Measurements from ENCODE around the gene SYT11. TPM values are rescaled to one million over a fixed set of nuclear protein-coding genes. Genes with fewer than 3 reads are reported as not detected.
A peak's percentile ranks its signal among the peaks of the same experiment; 100 is the strongest.

The SYT11 gene
- total RNA-seq, 1 donor from 2014 or later, result 9.6 TPM

DNA sequence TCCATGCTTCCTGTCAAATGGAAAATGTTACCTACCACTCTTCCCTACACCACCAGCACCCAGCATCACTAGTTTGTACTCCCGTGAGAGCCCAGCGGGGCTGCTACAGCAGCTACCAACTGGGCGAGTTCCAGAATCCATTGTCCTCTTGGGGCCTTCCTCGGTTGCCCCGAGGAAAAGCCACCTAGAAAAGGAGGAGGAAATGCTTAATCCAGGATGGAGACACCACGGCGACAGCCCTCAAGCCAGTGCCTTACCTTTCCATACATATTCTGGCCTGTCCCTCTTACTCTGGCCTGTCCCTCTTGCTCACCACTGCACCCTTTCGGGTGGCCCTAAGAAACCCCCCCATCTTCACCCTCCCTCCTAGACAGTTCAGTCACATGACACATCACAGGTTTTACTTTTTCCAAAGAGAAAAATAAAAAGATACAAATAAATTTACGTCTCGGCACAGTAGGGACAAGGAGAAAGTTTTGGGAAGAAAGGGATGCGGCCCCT, 51.3 kb downstream of the SYT11 start:
- Histone ChIP-seq H3K9me3 (no peaks in the 10 kb centered on the region), H3K27ac (peak overlapping the region; percentile 76), H3K27me3 (ENCODE audit: low read depth) (no peaks in the 10 kb centered on the region), H3K4me1 (peaks cover 26% of the 10 kb centered on the region), H3K36me3 (peaks cover 77% of the 10 kb centered on the region), H3K4me3 (peak overlapping the region; percentile 74)
- DNase-seq, result no peak
- peak; percentile 64 to 70 for ATAC-seq
- TF ChIP-seq, protein P1, sequence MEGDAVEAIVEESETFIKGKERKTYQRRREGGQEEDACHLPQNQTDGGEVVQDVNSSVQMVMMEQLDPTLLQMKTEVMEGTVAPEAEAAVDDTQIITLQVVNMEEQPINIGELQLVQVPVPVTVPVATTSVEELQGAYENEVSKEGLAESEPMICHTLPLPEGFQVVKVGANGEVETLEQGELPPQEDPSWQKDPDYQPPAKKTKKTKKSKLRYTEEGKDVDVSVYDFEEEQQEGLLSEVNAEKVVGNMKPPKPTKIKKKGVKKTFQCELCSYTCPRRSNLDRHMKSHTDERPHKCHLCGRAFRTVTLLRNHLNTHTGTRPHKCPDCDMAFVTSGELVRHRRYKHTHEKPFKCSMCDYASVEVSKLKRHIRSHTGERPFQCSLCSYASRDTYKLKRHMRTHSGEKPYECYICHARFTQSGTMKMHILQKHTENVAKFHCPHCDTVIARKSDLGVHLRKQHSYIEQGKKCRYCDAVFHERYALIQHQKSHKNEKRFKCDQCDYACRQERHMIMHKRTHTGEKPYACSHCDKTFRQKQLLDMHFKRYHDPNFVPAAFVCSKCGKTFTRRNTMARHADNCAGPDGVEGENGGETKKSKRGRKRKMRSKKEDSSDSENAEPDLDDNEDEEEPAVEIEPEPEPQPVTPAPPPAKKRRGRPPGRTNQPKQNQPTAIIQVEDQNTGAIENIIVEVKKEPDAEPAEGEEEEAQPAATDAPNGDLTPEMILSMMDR (IDR thresholded peaks at IDR 0.05), result no peak
- intact Hi-C loops (cut with DNase I), result no loop called here

- DNase-seq, result peak; percentile 93
- TF ChIP-seq, protein P1 (IDR thresholded peaks at IDR 0.05), result no peak
- H3K27ac ChIP-seq, result peak within 1 kb of the TSS; percentile 76
- ATAC-seq, result peak; percentile 97 to 98
- H3K27me3 ChIP-seq (ENCODE audit: low read depth), result no peaks in the 10 kb centered on the region
- H3K4me3 ChIP-seq, result peak within 1 kb of the TSS; percentile 74
- intact Hi-C loops (cut with DNase I), result no loop called here
- H3K9me3 ChIP-seq, result no peaks in the 10 kb centered on the region
- H3K4me1 ChIP-seq, result peaks cover 26% of the 10 kb centered on the region
- H3K36me3 ChIP-seq, result peaks cover 77% of the 10 kb centered on the region
Observed at GRCh38 chr1:155911156-155912055, 52.0 kb downstream of the SYT11 start, which contains the start of gene RIT1. Gene RIT1 (minus strand): TSS chr1:155911349. CDS start chr1:155910761, 588 bp downstream.

DNA sequence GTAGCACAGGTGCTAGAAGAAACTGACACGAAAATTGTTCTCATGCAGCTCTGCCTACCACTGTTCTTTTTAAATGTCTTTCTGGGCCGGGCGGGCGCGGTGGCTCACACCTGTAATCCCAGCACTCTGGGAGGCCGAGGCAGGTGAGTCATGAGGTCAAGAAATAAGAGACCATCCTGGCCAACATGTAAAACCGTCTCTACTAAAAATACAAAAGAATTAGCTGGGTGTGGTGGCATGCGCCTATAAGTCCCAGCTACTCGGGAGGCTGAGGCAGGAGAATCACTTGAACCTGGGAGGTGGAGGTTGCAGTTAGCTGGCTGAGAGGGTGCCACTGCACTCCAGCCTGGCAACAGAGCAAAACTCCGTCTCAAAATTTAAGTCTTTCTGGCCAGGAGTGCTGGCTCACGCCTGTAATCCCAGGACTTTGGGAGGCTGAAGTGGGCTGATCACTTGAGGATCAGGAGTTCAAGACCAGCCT, 52.7 kb downstream of the SYT11 start:
- H3K9me3 ChIP-seq, result no peaks in the 10 kb centered on the region
- H3K27me3 ChIP-seq (ENCODE audit: low read depth), result no peaks in the 10 kb centered on the region
- intact Hi-C loops (cut with DNase I), result no loop called here
- TF ChIP-seq, protein P1 (IDR thresholded peaks at IDR 0.05), result no peak
- H3K27ac ChIP-seq, result peak overlapping the region; percentile 76
- peaks cover 77% of the 10 kb centered on the region for H3K36me3 ChIP-seq
- ATAC-seq (peak in 1 of 2 donors; percentile 4), DNase-seq (no peak)
- H3K4me1 ChIP-seq, result peaks cover 26% of the 10 kb centered on the region
- H3K4me3 ChIP-seq, result no peak overlapping the region

GRCh38 chr1:155913969-155914757, 54.8 kb downstream of the SYT11 start:
- H3K36me3 ChIP-seq, result peaks cover 77% of the 10 kb centered on the region
- no peak for DNase-seq
- H3K9me3 ChIP-seq, result no peaks in the 10 kb centered on the region
- H3K4me3 ChIP-seq, result no peak overlapping the region
- H3K27ac ChIP-seq, result no peak overlapping the region
- no peaks in the 10 kb centered on the region for H3K27me3 ChIP-seq (ENCODE audit: low read depth)
- H3K4me1 ChIP-seq, result peaks cover 22% of the 10 kb centered on the region
- ATAC-seq, result no peak
- intact Hi-C loops (cut with DNase I), result no loop called here
- TF ChIP-seq, protein P1 (IDR thresholded peaks at IDR 0.05), result no peak

DNA sequence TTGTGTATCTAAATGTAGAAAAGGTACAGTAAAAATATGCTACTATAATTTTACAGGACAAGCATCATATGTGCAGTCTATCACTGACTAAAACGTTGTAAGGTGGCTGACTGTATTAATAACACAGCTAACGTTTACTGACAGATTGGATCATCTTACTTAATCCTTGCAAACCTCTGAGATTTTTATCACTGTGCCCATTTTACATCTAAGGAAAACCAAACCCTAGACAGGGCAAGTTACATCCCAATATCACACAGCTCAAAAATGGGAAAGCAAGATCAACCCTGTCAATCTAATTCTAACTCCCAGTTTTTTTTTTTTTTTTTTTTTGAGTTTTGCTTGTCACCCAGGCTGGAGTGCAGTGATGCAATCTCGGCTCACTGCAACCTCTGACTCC, 59.3 kb downstream of the SYT11 start:
- no peaks in the 10 kb centered on the region for H3K4me1 ChIP-seq
- intact Hi-C loops (cut with DNase I), result no loop called here
- no peak overlapping the region for H3K27ac ChIP-seq
- TF ChIP-seq, protein P1 (IDR thresholded peaks at IDR 0.05), result no peak
- DNase-seq (no peak), ATAC-seq (no peak)
- no peaks in the 10 kb centered on the region for H3K9me3 ChIP-seq
- H3K4me3 ChIP-seq, result no peak overlapping the region
- peaks cover 100% of the 10 kb centered on the region for H3K36me3 ChIP-seq
- no peaks in the 10 kb centered on the region for H3K27me3 ChIP-seq (ENCODE audit: low read depth)
